GM12872 (cell line): ENCODE data around the gene CACNA2D3.

ENCODE experiments used
- CTCF ChIP-seq: IDR thresholded peaks from 3 replicates; pipeline ENCODE4 v1.5.1; 2011; ENCODE audit warnings: low read depth, mild to moderate bottlenecking, low read length, moderate library complexity; ENCODE audit not compliant: insufficient read depth

Gene CACNA2D3

DNA sequence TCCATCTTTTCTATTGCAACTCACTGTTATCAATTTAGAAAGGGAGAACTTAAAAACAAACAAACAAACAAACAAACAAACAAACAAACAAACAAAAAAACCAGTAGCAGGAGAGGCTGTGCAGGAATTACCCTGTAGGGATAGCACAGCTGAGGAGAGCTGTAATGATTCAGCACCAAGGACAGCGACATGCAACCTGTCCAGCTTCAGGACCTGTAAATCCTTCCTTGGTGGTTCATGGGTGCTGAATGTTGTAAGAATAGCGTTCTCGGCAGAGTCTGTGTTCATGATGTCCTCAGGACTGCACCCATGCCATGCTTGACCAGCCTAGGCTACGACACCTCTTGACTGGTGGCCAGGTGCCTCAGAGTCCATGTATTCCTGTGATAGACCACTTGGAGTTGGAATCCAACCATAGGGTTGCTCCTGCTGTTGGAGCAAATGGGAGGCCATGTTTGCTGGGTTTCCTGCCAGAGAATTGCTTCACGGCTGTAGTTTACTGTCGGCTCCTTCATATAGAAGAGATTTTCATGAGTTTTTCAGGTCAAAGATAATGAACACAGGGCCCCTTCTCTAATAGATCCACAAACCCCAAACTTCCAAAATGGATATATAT lies 65.9 kb downstream of the CACNA2D3 start:
- no peak for TF ChIP-seq CTCF

DNA sequence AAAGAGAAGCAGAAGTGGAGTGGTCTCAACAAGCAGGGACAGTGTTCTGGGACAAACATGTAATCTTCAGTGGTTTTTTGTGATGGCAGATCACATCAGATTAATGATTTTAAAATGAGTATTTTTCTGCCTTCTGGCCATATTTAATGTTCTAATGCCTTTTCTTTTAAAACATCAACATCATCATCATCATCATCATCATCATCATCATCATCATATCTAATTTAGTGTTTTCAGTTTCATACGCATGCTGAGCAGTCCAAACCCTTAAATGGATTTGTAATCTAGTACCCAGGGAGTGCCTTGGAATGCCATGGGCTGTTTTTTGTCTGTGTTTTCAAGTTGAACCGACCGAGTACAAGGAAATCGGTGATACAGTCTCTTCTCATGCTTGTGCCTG lies 68.9 kb downstream of the CACNA2D3 start:
- TF ChIP-seq CTCF = no peak

DNA sequence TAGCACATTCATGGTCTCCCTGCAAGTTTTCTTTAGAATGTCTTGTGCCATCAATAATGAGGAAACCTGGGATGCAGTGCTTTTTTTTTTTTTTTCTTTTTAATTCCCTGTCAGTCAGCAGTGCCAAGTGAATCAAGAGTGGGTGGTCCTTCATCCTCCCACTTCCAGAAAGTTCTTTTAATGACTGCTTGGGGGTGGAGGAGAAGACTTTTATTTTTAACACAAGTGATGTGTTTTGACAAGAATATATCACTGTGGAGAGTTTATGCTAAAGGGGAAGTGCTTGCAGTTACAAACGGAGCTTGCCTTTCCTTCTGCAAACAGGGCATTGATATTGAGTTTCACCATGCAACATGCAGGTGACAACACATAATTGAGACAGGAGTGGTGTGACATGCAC lies 69.7 kb downstream of the CACNA2D3 start:
- no peak for TF ChIP-seq CTCF

- TF ChIP-seq CTCF = no peak
These were observed 70.7 kb downstream of the CACNA2D3 start for GRCh38 chr3:54193093-54193492.

DNA sequence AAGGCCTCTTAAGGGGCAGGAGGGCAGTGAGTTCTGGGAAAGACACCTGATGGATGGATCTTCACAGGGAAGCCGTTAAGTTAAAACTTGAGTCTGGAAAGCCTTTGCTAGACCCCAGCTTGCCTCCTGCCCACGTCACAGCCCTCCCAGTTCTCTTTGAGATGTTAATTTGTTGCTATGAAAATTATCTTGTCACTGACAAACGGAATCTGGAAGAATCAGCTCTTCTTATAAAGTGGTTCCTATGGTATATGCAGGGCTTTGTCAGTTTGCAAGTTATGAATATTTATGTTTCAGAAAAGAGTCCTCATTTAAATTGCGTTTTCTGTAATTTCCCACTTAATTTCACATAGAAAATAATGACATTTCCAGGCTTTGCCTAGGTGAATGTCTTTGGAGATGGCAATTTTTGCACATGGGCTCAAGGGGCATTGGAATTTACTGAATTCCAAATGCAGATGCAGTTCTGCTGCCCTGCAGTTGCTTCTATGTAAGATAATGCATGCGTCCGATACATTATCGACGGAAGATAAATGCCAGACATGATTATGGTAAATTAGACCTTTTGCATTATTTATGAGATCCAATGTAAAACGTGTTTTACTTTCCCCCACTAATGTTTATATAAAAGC lies 74.1 kb downstream of the CACNA2D3 start:
- no peak for TF ChIP-seq CTCF

- TF ChIP-seq CTCF = no peak
These were observed 75.2 kb downstream of the CACNA2D3 start for GRCh38 chr3:54197509-54197908.

- TF ChIP-seq CTCF = no peak
These were observed 76.2 kb downstream of the CACNA2D3 start for GRCh38 chr3:54198556-54198955.

- TF ChIP-seq CTCF = no peak
These were observed 79.7 kb downstream of the CACNA2D3 start for GRCh38 chr3:54202054-54202453.
